ENCODE measurements around the gene NYAP1.
"Not testable (repeated sequence)": the region's sequence is repeated elsewhere in the genome, so short reads cannot be mapped to it uniquely, and the experiment has no call there.

The NYAP1 gene

DNA sequence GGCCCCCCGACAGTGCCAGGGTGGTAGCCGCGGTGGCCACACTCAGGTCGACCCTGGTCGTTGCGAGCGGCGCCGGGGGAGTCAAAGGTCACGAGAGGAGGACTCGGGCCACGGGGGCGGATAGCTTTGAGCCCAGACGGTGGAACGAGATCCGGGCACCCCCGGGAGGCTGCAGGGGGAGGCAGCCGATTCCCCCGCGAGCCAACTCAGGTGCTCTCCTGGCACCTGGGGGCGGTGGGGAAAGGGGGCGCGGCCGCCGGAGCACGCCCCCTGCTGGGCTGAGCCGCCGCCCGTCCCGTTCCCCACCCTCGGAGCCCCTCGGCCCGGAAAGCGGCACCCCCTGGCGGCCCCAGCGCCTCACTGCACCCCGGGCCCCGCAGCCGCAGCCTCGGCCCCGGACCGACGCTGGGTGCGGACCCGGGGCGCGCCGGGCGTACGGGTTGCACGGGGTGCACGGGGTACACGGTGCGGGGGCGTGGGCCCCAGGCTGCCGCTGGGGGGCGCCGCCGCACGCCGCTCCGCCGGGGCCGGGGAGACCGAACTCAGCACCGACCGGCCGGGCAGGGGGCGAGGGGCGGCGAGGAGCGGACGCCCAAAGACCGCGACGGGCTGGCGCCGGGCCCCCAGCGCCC lies 521 bp upstream of the NYAP1 start:
- DNase-seq (ENCODE audit: low read depth) = peak; percentile 75

- no peak for DNase-seq (ENCODE audit: low read depth)
Measured at GRCh38 chr7:100484673-100485045, 932 bp downstream of the NYAP1 start.

GRCh38 chr7:100485471-100485876 lies 1.7 kb downstream of the NYAP1 start:
- no peak for DNase-seq (ENCODE audit: low read depth)

GRCh38 chr7:100486111-100486636 lies 2.4 kb downstream of the NYAP1 start:
- DNase-seq (ENCODE audit: low read depth) = no peak

GRCh38 chr7:100486753-100487446 lies 3.2 kb downstream of the NYAP1 start:
- DNase-seq (ENCODE audit: low read depth) = no peak

DNA sequence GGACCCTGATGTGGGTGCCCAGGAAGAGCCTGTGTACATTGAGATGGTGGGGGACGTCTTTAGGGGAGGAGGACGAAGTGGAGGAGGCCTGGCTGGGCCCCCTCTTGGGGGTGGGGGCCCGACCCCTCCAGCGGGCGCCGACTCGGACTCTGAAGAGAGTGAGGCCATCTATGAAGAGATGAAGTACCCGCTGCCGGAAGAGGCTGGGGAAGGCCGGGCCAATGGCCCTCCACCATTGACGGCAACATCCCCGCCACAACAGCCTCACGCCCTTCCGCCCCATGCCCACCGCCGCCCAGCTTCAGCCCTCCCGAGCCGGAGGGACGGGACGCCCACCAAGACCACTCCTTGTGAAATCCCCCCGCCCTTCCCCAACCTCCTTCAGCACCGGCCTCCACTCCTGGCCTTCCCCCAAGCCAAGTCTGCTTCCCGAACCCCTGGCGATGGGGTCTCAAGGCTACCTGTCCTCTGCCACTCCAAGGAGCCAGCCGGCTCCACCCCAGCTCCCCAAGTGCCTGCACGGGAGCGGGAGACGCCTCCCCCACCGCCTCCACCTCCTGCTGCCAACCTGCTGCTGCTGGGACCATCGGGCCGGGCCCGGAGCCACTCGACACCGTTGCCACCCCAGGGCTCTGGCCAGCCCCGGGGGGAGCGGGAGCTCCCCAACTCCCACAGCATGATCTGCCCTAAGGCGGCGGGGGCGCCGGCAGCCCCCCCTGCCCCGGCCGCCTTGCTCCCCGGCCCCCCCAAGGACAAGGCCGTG lies 4.8 kb downstream of the NYAP1 start:
- DNase-seq (ENCODE audit: low read depth) = no peak

GRCh38 chr7:100489121-100489520 lies 5.4 kb downstream of the NYAP1 start:
- DNase-seq (ENCODE audit: low read depth) = no peak

DNA sequence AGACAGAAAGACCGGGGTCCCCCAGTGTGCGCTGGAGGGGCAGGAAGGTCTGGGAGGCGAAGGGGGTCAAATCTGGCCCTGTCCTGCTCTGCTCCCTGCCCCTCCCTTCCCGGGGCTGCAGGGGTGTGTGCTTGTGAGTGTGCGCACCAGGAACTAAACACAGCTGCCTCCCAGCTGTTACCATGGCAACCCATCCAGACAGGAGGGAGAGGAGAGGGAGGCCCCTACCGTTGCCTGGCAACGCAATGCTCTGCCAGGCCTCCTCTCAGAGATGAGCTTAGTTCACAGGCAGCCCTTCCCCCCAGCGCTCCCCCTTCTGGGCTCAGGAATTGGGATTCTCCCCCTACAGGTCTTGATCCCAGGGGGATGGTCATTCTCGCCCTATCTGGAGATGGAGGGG lies 6.1 kb downstream of the NYAP1 start:
- no peak for DNase-seq (ENCODE audit: low read depth)

GRCh38 chr7:100490483-100491191 lies 6.9 kb downstream of the NYAP1 start:
- DNase-seq (ENCODE audit: low read depth) = no peak

DNA sequence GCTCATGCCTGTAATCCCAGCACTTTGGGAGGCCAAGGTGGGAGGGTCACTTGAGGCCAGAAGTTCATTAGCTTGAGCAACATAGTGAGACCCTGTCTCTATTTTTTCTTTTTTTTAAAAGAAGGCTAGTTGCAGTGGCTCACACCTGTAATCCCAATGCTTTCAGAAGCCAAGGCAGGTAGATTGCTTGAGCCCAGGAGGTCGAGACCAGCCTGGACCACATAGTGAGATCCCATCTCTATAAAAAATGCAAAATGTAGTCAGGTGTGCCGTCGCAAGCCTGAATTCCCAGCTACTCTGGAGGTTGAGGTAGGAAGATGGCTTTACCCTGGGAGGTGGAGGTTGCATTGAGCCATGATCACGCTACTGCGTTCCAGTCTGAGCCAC lies 7.5 kb downstream of the NYAP1 start:
- no peak for DNase-seq (ENCODE audit: low read depth)

- no peak for DNase-seq (ENCODE audit: low read depth)
Measured at GRCh38 chr7:100492738-100493475, 9.2 kb downstream of the NYAP1 start.

DNA sequence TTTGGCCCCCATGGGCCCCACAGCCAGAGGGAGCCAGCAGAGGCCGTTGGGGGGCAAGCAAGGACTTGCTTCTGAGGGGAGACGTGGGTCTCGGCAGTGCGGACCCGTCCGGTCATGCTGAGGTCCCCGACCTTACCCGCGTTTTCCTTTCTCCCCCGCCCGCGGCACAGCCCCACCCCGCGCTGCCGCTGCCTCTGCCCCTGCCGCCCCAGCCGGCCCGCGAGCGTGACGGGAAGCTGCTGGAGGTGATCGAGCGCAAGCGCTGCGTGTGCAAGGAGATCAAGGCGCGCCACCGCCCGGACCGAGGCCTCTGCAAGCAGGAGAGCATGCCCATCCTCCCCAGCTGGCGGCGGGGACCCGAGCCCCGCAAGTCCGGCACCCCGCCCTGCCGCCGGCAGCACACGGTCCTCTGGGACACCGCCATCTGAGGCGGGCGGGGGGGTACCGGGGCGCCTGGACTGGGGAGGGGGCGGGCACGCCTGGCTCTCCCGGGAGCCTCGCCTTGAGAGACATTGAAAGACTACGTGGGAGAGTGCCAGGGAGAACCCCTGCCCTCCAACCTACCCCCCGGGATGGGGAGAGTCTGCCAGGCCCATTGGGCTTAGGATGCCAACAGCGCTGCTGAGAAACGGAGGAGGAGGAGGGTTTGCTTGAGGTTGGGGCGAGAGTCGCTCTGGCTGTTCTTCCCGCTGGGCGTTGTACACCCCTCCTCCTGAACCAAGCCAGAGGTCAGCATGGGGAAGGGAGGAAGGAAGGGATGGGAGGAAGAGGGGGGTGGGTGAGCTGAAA lies 9.9 kb downstream of the NYAP1 start:
- DNase-seq (ENCODE audit: low read depth) = peak; percentile 46

- DNase-seq (ENCODE audit: low read depth) = no peak
Measured at GRCh38 chr7:100496509-100496908, 12.8 kb downstream of the NYAP1 start.

- DNase-seq (ENCODE audit: low read depth) = not testable (repeated sequence)
Measured at GRCh38 chr7:100500743-100501142, 17.0 kb downstream of the NYAP1 start.

GRCh38 chr7:100504031-100504430 lies 20.3 kb downstream of the NYAP1 start:
- not testable (repeated sequence) for DNase-seq (ENCODE audit: low read depth)

- no peak for DNase-seq (ENCODE audit: low read depth)
Measured at GRCh38 chr7:100504887-100505611, 21.3 kb downstream of the NYAP1 start.

DNA sequence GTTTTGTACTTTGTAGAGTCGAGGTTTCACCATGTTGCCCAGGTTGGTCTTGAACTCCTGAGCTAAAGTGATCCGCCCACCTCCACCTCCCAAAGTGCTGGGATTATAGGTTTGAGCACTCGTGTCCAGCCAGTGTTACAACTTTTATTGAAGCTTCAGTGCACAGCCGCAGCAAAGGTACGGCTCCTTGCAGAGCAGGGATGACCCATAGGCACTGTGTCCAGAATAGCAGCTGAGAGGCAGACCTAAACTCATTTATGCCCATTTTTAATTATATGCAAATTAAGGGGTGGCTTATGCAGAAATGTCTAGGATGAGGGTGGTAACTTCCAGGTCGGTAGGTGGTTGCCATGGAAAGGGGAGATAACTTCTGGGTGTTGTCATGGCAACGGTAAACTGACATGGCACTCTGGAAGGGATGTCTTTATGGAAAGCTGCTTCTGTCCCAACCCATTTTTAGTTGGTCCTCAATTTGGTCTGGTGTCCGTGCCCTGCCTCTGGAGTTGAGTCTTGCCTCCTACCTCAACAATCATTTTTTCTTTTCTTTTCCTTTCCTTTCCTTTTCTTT lies 22.7 kb downstream of the NYAP1 start:
- DNase-seq (ENCODE audit: low read depth) = no peak

- no peak for DNase-seq (ENCODE audit: low read depth)
Measured at GRCh38 chr7:100509231-100509630, 25.5 kb downstream of the NYAP1 start.

DNA sequence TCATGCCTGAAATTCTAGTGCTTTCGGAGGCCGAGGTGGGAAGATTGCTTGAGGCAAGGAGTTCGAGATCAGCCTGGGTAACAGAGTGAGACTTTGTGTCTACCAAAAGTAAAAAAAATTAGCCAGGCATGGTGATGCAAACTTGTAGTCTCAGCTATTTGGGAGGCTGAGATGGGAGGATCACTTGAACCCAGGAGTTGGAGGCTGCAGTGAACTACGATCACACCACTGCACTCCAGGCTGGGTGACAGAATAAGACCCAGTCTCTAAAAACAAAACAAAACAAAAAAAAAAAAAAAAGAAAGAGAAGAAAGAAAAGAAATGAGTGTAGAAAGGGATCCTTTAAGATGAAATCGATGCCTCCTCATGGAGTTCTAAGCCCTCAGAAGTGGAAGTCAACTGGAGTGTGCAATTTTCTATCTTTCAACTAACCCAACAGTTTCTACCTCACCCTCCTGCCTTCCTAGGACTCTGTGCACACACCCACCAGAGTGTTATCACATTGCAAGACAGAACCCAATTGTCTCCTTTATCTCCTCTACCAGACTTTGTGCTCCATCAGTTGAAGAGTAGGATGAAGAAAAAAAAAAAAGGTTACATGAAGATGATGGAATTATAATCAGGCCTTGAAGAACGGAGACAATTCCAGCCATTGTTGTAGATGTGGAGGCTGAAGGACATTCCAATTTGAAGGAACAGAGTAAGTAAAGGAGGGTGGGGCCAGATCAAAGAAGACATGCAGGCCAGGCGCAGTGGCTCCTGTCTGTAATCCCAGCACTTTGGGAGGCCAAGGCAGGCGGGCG lies 26.9 kb downstream of the NYAP1 start:
- no peak for DNase-seq (ENCODE audit: low read depth)
